Adrenal gland (tissue), 5 donors: ENCODE measurements around the gene METTL3.

Experiments
- POLR2A ChIP-seq, 2 donors: fragments of 450-650 bp; IDR thresholded peaks; one replicate each; pipeline ENCODE4 v1.6.1; 2017; ENCODE audit warnings: antibody characterized with exemption in 2 of 2, mild to moderate bottlenecking in 2 of 2, moderate library complexity in 1 of 2
- TF ChIP-seq, protein P1 (sequence below), 6 experiments: fragments of 450-650 bp in 4 of 6; fragments of 200-600 bp in 2 of 6; sonication (generic) in 1 of 6; IDR thresholded peaks; 1 replicate in 5 of 6; 2 replicates in 1 of 6; pipeline versions ENCODE4 v1.5.1 to v1.8.0; 2016 to 2021; ENCODE audit warnings: antibody characterized with exemption in 6 of 6, mild to moderate bottlenecking in 2 of 6, moderate library complexity in 1 of 6
- donor health status: DM: no; HTN: no; CAD: no.

DNA sequence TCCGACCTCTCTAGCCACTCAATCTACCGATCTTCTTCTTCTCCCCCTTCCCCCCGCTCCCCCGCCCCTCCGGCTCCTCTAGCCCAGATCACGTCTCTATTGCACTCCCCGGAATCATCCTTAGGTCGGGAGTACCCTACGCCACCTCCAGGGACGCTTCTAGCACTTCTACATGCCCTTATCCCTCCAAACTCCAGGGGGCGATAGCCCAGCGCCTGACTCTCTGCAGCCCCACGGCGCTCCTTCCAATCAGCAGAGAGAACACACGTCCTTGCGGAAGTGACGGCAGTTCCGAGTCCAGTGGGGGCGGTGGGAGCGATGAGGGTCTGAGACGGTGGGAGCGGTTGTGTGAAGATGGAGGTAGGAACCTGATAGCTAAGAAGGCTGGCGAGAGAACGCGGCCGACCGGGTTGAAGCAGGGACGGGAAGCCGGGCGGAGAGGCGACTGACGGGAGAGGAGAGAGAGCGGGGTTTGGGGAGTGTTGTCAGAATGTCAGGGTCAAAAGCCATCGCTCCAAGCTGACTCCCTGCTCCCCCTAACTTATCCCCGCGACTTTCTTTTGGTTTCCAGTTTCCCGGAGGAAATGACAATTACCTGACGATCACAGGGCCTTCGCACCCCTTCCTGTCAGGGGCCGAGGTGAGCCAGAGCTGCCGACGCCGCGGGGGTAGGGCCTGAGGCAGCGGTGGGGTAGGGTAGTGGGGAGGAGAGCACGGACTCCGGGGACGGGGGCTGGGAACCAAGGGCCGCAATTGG is 34.0 kb downstream of the METTL3 start, which contains the start of the genes RAB2B and TOX4:
- TF ChIP-seq, protein P1, sequence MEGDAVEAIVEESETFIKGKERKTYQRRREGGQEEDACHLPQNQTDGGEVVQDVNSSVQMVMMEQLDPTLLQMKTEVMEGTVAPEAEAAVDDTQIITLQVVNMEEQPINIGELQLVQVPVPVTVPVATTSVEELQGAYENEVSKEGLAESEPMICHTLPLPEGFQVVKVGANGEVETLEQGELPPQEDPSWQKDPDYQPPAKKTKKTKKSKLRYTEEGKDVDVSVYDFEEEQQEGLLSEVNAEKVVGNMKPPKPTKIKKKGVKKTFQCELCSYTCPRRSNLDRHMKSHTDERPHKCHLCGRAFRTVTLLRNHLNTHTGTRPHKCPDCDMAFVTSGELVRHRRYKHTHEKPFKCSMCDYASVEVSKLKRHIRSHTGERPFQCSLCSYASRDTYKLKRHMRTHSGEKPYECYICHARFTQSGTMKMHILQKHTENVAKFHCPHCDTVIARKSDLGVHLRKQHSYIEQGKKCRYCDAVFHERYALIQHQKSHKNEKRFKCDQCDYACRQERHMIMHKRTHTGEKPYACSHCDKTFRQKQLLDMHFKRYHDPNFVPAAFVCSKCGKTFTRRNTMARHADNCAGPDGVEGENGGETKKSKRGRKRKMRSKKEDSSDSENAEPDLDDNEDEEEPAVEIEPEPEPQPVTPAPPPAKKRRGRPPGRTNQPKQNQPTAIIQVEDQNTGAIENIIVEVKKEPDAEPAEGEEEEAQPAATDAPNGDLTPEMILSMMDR (IDR thresholded peaks at IDR 0.05), result peak; percentile 87 to 100 (median 99)
- TF ChIP-seq POLR2A (IDR thresholded peaks at IDR 0.05), result peak; percentile 63 to 81
